Trophoblast cell (in vitro differentiated cells and primary cell): ENCODE results near the gene DIO1.

Source experiments
- DNase-seq, 2 donors: peaks; one replicate each; pipeline ENCODE4 v3.0.0-alpha.2; 2016
- H2AFZ ChIP-seq: 2 replicates; pipeline ENCODE4 v1.6.1; 2013; ENCODE audit warnings: low read length, moderate library complexity, mild to moderate bottlenecking; ENCODE audit not compliant: insufficient read depth, poor library complexity
- H2AK5ac ChIP-seq: 2 replicates; pipeline ENCODE4 v1.6.1; 2013; ENCODE audit warnings: mild to moderate bottlenecking, low read length
- H2BK120ac ChIP-seq: 2 replicates; pipeline ENCODE4 v1.6.1; 2013; ENCODE audit warnings: low read length, mild to moderate bottlenecking, moderate library complexity; ENCODE audit not compliant: insufficient read depth, poor library complexity
- H2BK12ac ChIP-seq: 2 replicates; pipeline ENCODE4 v1.6.1; 2013; ENCODE audit warnings: mild to moderate bottlenecking, low read length, moderate library complexity
- H2BK5ac ChIP-seq: 2 replicates; pipeline ENCODE4 v1.6.1; 2013; ENCODE audit warnings: low read length, low read depth, moderate library complexity, mild to moderate bottlenecking; ENCODE audit not compliant: poor library complexity
- H3K14ac ChIP-seq: 2 replicates; pipeline ENCODE4 v1.6.1; 2013; ENCODE audit warnings: mild to moderate bottlenecking, low read length
- H3K18ac ChIP-seq: 2 replicates; pipeline ENCODE4 v1.6.1; 2013; ENCODE audit warnings: mild to moderate bottlenecking, low read length
- H3K23ac ChIP-seq: 2 replicates; pipeline ENCODE4 v1.6.1; 2013; ENCODE audit warnings: low read length
- H3K27ac ChIP-seq: 2 replicates; pipeline ENCODE4 v1.5.1; 2013; ENCODE audit warnings: low read depth, mild to moderate bottlenecking, inconsistent platforms, low read length, moderate library complexity
- H3K27me3 ChIP-seq: 2 replicates; pipeline ENCODE4 v1.6.1; 2013; ENCODE audit warnings: inconsistent platforms, mild to moderate bottlenecking, low read length, moderate library complexity; ENCODE audit not compliant: insufficient read depth
- H3K36me3 ChIP-seq, 2 experiments: 1 replicate in 1 of 2; 2 replicates in 1 of 2; pipeline ENCODE4 v1.6.1; 2013; ENCODE audit warnings: low read length in 2 of 2, mild to moderate bottlenecking in 2 of 2, moderate library complexity in 1 of 2; ENCODE audit not compliant: insufficient read depth in 2 of 2, control insufficient read depth in 1 of 2
- H3K4ac ChIP-seq: 2 replicates; pipeline ENCODE4 v1.6.1; 2013; ENCODE audit warnings: low read depth, mild to moderate bottlenecking, low read length, moderate library complexity
- H3K4me1 ChIP-seq, 2 experiments: 1 replicate in 1 of 2; 2 replicates in 1 of 2; pipeline ENCODE4 v1.6.1; 2013; ENCODE audit warnings: low read length in 2 of 2, mild to moderate bottlenecking in 2 of 2, moderate library complexity in 1 of 2; ENCODE audit not compliant: insufficient read depth in 2 of 2, control insufficient read depth in 1 of 2
- H3K4me2 ChIP-seq: 2 replicates; pipeline ENCODE4 v1.6.1; 2013; ENCODE audit warnings: inconsistent platforms, mild to moderate bottlenecking, low read length, moderate library complexity
- H3K4me3 ChIP-seq: 2 replicates; pipeline ENCODE4 v1.5.1; 2013; ENCODE audit warnings: mild to moderate bottlenecking, low read depth, low read length, inconsistent platforms
- H3K79me1 ChIP-seq: one replicate; pipeline ENCODE4 v1.6.1; 2013; ENCODE audit warnings: low read length
- H3K79me2 ChIP-seq: 2 replicates; pipeline ENCODE4 v1.6.1; 2013; ENCODE audit warnings: low read length, mild to moderate bottlenecking; ENCODE audit not compliant: control insufficient read depth, insufficient read depth, poor library complexity
- H3K9ac ChIP-seq: 2 replicates; pipeline ENCODE4 v1.6.1; 2013; ENCODE audit warnings: mild to moderate bottlenecking, low read length
- H3K9me3 ChIP-seq: 2 replicates; pipeline ENCODE4 v1.6.1; 2013; ENCODE audit warnings: low read depth, mild to moderate bottlenecking, control low read depth, inconsistent platforms, low read length; ENCODE audit not compliant: insufficient read depth
- H4K12ac ChIP-seq: 2 replicates; pipeline ENCODE4 v1.6.1; 2013; ENCODE audit warnings: low read depth, mild to moderate bottlenecking, low read length, moderate library complexity
- H4K8ac ChIP-seq: 2 replicates; pipeline ENCODE4 v1.6.1; 2013; ENCODE audit warnings: low read depth, mild to moderate bottlenecking, low read length, moderate library complexity
- H4K91ac ChIP-seq: one replicate; pipeline ENCODE4 v1.6.1; 2013; ENCODE audit warnings: low read depth, mild to moderate bottlenecking, low read length, moderate library complexity
- WGBS: extraction: QIAGEN DNeasy Blood & Tissue Kit; methylation state at CpG from one replicate; pipeline ENCODE4 v1.1.7; 2013; ENCODE audit warnings: missing lambda C conversion rate; ENCODE audit not compliant: insufficient read length, insufficient coverage; ENCODE audit errors: extremely low coverage; 5-methylcytosine and 5-hydroxymethylcytosine counted together

Gene DIO1

DNA sequence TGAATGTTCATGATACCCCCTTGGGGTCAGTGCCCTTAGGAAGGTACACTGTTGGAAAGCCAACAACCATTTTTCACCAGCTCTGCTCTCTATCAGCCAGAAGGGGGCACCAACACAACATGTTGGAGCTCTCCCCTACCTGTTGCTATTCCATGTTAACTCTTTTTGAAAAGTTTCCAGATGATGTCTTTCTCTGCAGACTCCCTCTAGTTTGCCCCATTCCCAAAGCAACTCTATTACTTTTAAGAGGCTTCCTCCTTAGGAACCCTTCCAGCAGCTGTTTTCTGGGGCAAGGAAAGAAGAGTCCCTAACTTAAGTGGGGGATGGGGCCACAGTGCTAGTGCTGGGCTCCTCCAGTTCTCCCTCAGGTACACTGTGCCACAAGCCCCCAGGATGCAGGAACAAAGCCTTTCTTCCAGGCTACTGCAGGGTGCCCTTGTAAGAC is 33.0 kb upstream of the DIO1 start:
- Histone ChIP-seq H3K23ac (no peak overlapping the region), H4K91ac (no peak overlapping the region), H3K4me1 (no peaks in the 10 kb centered on the region)

DNA sequence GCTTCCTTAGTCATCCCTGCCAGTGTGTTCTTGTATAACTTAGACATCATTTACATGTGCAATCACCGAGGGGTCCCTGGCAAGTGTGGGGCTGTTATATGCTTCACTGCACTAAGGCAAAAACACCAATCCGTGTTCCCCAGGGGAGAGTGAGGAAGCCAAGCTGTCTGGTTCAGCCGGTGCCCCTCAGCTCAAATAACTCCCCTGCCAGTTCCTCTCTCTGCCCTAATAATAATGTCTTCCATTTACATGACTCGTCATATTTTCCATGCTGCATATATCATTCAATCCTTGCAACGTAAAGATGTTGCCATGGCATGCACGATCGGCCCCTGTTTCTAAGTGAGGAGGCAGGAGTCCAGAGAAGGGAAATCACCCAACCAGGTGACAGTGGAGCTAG is 31.5 kb upstream of the DIO1 start:
- Histone ChIP-seq H2AK5ac (no peak overlapping the region), H3K9me3 (no peaks in the 10 kb centered on the region), H2BK12ac (no peak overlapping the region), H3K4ac (no peak overlapping the region), H3K79me1 (no peaks in the 10 kb centered on the region), H3K27me3 (no peaks in the 10 kb centered on the region), H2AFZ (no peak overlapping the region), H3K79me2 (no peaks in the 10 kb centered on the region), H4K91ac (no peak overlapping the region), H4K12ac (no peak overlapping the region), H3K14ac (no peak overlapping the region), H3K18ac (no peak overlapping the region), H3K23ac (no peak overlapping the region), H3K4me3 (no peak overlapping the region), H3K9ac (no peak overlapping the region), H3K4me2 (no peak overlapping the region), H3K27ac (no peak overlapping the region), H4K8ac (no peak overlapping the region), H2BK120ac (no peak overlapping the region), H2BK5ac (no peak overlapping the region), H3K36me3 (peaks cover 4 to 16% of the 10 kb centered on the region in 2 experiments), H3K4me1 (no peaks in the 10 kb centered on the region)
- no peak for DNase-seq
- no CpG with 5 or more reads among the region's 7 CpGs for WGBS

More for the DNA sequence above, 33.0 kb upstream of the DIO1 start:
- Histone ChIP-seq H3K27ac (no peak overlapping the region), H2AFZ (no peak overlapping the region), H3K14ac (no peak overlapping the region), H3K27me3 (no peaks in the 10 kb centered on the region), H2BK12ac (no peak overlapping the region), H3K4ac (no peak overlapping the region), H2AK5ac (no peak overlapping the region), H3K79me1 (no peaks in the 10 kb centered on the region), H3K18ac (no peak overlapping the region), H2BK5ac (no peak overlapping the region), H3K4me3 (no peak overlapping the region), H3K4me2 (no peak overlapping the region), H3K79me2 (no peaks in the 10 kb centered on the region), H4K8ac (no peak overlapping the region), H3K9me3 (no peaks in the 10 kb centered on the region), H2BK120ac (no peak overlapping the region), H3K36me3 (peaks cover under 1 to 18% of the 10 kb centered on the region in 2 experiments), H3K9ac (no peak overlapping the region), H4K12ac (no peak overlapping the region)
- peak; percentile 31 to 78 for DNase-seq

DNA sequence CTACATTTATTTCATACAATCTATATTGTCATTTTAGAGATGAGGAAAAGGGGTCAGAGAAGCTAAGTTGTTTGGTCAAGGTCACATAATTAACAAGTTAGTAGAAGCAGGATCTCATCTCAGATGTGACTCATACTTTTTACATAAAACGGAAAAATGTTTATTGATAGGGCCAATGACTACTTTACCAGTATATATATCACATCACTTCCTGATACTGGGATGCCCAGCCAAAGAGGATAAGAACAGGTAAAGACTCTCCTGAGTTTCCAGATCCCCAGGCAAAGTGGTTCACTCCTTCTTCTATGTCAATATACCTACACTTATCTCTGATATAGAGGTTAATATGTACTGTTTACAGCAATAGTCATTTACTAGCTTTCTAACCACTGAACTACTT is 25.4 kb upstream of the DIO1 start:
- Histone ChIP-seq H3K79me1 (no peaks in the 10 kb centered on the region), H3K4me1 (no peaks in the 10 kb centered on the region), H3K23ac (no peak overlapping the region), H4K8ac (no peak overlapping the region), H4K91ac (no peak overlapping the region), H3K14ac (no peak overlapping the region), H3K4me2 (no peak overlapping the region), H2BK5ac (no peak overlapping the region), H4K12ac (no peak overlapping the region), H2BK120ac (no peak overlapping the region), H3K9ac (no peak overlapping the region), H3K79me2 (no peaks in the 10 kb centered on the region), H3K27ac (no peak overlapping the region), H2AFZ (no peak overlapping the region), H3K4me3 (no peak overlapping the region), H3K18ac (no peak overlapping the region), H2AK5ac (no peak overlapping the region), H3K9me3 (no peaks in the 10 kb centered on the region), H3K4ac (no peak overlapping the region), H2BK12ac (no peak overlapping the region), H3K36me3 (peaks cover 11 to 12% of the 10 kb centered on the region in 2 experiments), H3K27me3 (no peaks in the 10 kb centered on the region)
- DNase-seq, result no peak
- no CpG with 5 or more reads among the region's 1 CpG for WGBS

DNA sequence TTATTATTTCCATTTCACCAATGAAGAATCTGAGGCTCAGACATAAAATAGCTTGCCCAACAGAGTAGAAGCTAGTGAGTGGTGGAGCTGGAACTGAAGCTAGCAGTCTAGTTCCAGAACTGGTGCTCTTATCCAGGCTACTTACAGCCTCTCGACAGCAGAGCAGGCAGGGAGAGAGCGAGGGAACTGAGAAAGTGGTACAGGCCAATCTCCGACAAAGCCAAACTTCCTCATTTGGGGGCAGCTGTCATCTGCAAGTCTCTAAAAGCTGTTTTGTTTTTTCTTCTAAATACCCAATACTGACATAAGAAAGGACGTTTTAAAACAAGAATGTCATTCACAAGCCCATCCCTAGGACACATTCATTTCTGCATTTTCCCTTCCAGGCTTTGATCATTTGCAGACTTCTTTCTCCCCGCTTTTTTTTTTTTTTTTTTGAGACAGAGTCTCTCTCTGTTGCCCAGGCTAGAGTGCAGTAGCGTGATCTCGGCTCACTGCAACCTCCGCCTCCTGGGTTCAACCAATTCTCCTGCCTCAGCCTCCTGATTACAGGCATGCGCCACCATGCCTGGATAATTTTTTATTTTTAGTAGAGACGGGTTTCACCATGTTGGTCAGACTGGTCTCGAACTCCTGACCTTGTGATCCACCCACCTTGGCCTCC is 24.4 kb upstream of the DIO1 start:
- DNase-seq, result no peak
- no peak overlapping the region for H3K9ac ChIP-seq
- no peak overlapping the region for H3K4ac ChIP-seq
- H4K8ac ChIP-seq, result no peak overlapping the region
- H2BK120ac ChIP-seq, result no peak overlapping the region
- H4K91ac ChIP-seq, result no peak overlapping the region
- H3K4me1 ChIP-seq, result no peaks in the 10 kb centered on the region
- no peak overlapping the region for H2AK5ac ChIP-seq
- H3K79me1 ChIP-seq, result no peaks in the 10 kb centered on the region
- no peak overlapping the region for H4K12ac ChIP-seq
- H3K79me2 ChIP-seq, result no peaks in the 10 kb centered on the region
- peaks cover 11 to 12% of the 10 kb centered on the region in 2 experiments for H3K36me3 ChIP-seq
- no peak overlapping the region for H3K4me3 ChIP-seq
- H3K14ac ChIP-seq, result no peak overlapping the region
- H2BK12ac ChIP-seq, result no peak overlapping the region
- H2BK5ac ChIP-seq, result no peak overlapping the region
- no peaks in the 10 kb centered on the region for H3K9me3 ChIP-seq
- no peaks in the 10 kb centered on the region for H3K27me3 ChIP-seq
- no peak overlapping the region for H3K4me2 ChIP-seq
- no peak overlapping the region for H3K27ac ChIP-seq
- WGBS, result no CpG with 5 or more reads among the region's 11 CpGs
- no peak overlapping the region for H3K18ac ChIP-seq
- H2AFZ ChIP-seq, result no peak overlapping the region
- no peak overlapping the region for H3K23ac ChIP-seq
